GM04504 (cell line): Measurements from ENCODE around the gene MUC5AC.
"Not testable (repeated sequence)": the region's sequence is repeated elsewhere in the genome, so short reads cannot be mapped to it uniquely, and the experiment has no call there.

Source experiments
- DNase-seq: peaks from one replicate; pipeline ENCODE4 v3.0.0-alpha.2; 2012; ENCODE audit warnings: low read depth

Gene MUC5AC, protein sequence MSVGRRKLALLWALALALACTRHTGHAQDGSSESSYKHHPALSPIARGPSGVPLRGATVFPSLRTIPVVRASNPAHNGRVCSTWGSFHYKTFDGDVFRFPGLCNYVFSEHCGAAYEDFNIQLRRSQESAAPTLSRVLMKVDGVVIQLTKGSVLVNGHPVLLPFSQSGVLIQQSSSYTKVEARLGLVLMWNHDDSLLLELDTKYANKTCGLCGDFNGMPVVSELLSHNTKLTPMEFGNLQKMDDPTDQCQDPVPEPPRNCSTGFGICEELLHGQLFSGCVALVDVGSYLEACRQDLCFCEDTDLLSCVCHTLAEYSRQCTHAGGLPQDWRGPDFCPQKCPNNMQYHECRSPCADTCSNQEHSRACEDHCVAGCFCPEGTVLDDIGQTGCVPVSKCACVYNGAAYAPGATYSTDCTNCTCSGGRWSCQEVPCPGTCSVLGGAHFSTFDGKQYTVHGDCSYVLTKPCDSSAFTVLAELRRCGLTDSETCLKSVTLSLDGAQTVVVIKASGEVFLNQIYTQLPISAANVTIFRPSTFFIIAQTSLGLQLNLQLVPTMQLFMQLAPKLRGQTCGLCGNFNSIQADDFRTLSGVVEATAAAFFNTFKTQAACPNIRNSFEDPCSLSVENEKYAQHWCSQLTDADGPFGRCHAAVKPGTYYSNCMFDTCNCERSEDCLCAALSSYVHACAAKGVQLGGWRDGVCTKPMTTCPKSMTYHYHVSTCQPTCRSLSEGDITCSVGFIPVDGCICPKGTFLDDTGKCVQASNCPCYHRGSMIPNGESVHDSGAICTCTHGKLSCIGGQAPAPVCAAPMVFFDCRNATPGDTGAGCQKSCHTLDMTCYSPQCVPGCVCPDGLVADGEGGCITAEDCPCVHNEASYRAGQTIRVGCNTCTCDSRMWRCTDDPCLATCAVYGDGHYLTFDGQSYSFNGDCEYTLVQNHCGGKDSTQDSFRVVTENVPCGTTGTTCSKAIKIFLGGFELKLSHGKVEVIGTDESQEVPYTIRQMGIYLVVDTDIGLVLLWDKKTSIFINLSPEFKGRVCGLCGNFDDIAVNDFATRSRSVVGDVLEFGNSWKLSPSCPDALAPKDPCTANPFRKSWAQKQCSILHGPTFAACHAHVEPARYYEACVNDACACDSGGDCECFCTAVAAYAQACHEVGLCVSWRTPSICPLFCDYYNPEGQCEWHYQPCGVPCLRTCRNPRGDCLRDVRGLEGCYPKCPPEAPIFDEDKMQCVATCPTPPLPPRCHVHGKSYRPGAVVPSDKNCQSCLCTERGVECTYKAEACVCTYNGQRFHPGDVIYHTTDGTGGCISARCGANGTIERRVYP (N-terminal part only)

DNA sequence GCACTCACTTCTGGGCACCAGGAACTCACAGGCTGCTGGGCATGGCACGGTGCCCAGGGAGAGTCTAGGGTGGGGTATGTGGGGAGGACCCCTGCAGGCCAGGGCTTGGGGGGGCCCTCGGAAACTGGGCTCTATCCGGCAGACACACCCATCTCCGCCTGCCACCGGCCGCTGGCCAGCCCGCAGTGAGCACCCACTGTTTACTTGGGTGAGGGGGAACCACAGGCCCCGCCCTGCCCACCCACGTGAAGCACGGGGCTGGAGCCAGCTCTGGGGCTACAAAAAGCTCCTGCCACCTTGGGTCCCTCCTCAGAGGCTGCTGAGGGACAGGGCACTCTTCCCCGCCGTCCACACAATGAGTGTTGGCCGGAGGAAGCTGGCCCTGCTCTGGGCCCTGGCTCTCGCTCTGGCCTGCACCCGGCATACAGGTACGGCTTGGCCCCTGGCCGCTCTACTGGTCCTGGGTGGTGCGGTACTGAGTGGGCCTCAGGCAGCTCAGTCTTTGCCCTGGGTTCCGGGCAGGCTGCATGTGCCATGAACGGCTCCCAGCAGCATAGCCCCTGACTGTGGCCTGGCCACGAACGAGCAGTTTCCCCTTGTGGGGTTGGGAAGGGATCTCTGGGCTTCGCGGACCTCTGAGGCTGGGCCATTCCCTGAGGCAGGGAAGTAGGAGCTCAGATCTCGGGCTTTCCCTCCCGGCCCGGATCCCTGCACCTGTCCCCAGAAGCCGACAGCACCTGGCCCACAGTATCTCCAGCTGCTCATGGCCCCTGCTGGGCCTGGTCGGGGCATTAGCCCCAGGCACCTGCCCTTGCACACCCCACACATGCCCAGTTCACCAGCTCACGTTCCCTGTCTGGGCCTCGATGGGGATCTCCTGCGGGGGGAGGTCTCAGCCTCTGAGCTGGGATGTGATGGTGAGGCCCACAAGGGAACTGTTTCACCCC, at the start of gene MUC5AC:
Gene MUC5AC, plus strand, starts transcription at position 309 of the 947 bp plus-strand sequence. Its CDS starts 47 bp downstream, at position 356.
- DNase-seq = no peak

DNA sequence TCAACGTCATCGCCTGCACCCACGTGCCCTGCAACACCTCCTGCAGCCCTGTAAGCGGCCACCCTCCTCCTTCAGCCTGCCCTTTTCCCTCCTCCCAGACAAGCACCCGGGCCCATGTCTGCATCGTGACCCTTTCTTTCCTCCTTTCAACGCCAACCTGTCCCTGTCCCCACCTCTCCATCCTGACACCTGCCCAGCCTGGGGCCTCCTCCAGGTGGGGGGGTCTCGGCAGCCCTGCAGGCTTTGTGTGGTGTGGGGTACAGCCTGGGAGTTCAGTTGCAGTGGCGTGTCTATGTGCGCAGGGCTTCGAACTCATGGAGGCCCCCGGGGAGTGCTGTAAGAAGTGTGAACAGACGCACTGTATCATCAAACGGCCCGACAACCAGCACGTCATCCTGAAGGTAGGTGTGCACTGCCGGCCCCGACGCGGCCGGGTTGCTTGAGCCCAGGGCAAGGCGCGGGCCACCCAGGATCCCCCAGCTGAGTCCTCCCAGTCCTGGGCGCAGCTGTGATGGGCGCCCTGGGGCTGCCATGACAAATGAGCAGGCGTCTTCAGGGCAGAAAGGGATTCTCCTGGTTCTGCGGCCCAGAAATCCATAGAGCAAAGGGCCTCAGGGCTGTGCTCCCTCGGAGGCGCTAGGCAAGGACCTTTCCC, 49.4 kb upstream of the MUC5AC start:
- DNase-seq = no peak

DNA sequence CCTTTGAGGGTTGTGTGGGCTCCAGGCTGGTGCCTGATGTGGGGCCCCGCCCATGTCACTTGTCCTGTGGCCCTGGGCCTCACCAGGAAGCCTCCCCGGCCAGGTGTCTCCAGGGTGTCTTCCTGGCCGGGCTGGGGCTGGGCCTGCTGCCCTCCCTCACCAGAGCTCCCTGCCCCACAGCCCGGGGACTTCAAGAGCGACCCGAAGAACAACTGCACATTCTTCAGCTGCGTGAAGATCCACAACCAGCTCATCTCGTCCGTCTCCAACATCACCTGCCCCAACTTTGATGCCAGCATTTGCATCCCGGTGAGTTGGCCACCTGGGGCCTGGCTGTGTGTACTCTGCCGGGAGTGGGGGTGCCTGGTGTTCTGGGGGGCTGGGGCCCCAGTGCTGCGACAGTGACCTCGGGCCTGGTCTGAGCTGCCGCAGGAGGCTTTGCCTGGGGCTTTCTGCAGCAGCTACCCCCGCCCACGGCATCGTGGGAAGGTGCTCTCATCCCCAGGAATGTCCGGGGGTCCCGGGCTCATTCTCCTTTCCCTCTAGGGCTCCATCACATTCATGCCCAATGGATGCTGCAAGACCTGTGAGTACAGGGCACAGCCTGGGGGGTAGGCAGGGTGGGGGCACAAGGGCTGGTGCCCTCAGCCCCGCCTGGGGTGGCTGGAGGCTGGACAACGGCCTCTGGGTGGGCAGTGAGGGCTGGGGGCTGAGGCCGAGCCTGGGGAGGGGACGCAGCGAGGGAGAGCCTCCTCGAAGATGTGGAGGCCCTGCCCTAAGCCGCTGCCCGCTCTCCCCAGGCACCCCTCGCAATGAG, 48.4 kb upstream of the MUC5AC start:
- no peak for DNase-seq

DNA sequence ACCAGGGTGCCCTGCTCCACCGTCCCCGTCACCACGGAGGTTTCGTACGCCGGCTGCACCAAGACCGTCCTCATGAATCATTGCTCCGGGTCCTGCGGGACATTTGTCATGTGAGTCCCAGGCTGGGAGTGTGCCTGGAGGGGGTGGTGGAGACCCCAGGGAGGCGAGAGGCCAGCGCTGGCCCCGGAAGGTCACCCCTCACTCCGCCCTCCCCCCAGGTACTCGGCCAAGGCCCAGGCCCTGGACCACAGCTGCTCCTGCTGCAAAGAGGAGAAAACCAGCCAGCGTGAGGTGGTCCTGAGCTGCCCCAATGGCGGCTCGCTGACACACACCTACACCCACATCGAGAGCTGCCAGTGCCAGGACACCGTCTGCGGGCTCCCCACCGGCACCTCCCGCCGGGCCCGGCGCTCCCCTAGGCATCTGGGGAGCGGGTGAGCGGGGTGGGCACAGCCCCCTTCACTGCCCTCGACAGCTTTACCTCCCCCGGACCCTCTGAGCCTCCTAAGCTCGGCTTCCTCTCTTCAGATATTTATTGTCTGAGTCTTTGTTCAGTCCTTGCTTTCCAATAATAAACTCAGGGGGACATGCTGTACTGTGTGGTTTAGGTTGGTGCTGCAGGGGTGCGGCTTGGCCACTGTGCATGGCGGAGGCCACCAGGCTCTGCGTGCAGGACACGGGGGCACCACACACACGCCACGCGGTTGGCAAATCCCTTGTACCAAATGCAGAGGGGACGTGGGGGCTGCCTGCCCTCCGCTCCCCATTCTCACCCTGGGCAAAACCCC, 47.6 kb upstream of the MUC5AC start:
- no peak for DNase-seq

DNA sequence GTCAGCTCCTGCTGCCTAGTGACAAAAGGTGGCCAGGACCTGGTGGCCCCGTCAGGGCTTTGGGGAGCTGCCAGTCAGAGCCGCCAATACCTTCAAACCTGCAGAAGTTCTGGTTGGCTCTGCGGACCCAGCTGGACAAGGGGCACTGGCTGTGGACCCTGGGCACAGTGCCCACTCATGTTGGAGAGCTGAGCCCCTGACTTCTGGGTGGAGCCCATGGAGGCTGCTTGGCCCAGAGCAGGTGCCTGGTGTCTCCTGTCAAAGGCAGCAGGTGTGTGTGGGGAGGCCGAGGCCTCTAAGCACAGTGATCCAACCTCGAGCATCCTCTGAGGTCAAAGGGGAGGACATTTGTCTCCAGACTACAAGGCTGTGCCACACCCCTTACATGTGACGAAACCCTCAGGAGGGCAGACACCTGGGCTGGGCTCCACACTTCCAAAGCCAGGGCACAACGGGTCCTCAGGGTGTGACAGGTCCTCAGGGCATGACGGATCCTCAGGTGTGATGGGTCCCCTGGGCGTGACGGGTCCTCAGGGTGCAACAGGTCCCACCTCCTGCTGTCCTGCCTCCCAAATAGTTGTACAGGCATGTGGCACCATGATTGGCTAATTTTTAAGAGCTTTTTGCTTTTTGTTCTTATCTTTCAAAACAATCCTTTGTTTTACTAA, 46.1 kb upstream of the MUC5AC start:
- no peak for DNase-seq

DNA sequence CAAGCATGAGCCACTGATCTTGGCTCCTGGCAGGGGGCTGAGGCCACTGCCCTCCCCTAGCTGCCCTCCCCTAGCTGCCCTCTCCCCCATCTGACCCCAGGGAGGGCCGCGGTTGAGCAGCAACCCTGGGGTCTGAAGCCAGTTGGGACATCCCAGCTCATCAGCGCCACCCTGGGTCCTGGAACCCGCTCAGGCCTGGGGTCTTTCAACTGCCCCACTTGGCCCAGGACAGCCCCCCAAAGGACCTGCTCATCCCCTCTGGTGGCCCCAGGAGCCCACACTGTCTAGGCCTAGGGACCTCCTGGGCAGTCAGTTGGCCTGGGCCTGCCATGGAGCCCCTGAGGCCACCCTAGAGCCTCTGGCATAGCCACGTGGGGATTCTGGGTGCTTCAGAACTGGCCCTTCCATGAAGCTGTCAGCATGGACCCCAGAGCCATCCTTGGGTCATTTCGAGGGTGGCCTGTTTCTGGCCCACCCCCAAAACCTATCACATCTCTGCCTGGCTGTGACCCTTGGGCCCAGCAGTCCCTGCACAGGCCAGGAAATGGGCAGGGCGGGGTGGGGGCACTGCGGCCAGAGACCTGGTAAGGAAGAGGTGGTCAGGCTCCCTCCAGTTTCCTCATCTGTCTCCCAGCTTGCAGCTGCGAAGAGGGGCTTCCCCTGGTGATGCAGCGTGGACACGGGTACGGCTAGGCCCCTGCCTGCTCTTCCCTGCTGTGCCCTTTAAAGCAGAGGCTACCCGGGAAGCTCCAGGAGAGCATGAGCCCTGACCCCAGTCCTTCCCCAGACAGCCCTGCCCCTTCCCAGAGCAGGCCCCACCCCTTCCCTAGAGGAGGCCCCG, 45.2 kb upstream of the MUC5AC start:
- DNase-seq = no peak

DNA sequence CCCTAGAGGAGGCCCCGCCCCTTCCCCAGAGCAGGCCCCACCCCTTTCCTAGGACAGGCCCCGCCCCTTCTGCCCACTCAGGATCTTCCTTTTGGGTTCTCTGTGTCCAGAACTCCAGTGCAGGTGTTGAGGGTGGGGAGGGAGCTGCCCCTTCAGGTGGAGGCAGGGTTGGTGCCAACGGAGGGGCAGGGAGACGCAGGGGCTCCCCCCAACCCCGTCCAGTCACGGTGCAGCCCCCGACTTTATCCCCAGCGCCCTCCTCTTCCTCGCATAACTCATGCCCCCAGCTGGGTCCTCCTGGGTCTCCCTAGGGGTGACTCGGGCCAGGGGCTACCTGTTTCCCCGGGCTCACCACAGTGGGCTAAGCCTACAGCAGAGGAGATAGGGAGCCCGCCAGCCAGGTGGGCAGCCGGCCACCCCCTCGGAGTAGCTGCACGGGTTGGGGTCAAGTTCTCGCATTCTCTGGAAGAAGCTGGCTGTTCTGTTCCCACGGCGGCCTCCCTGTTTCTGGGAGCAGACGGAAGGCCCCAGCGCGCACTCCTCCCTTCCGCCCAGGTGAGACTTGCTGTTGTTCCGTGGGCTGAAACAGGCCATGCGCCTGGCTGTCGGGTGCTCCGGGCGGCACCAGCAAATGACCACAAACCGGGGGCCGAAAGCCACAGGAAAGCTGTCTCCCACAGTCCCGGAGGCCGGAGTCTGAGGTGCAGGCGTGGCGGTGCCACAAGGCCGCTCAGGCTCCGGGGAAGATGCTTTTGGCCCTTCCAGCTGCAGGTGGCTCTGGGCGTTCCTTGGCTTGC, 44.1 kb upstream of the MUC5AC start:
- no peak for DNase-seq

DNA sequence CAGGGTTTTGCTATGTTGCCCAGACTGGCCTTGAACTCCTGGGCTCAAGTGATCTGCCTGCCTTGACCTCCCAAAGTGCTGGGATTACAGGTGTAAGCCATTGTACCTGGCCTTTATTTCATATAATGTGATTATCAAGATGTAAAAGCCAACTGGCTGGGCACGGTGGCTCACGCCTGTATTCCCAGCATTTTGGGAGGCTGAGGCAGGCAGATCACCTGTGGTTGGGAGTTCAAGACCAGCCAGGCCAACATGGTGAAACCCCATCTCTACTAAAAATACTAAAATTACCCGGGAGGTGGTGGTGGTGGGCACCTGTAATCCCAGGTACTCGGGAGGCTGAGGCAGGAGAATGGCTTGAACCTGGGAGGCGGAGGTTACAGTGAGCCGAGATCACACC, 42.5 kb upstream of the MUC5AC start:
- not testable (repeated sequence) for DNase-seq

DNA sequence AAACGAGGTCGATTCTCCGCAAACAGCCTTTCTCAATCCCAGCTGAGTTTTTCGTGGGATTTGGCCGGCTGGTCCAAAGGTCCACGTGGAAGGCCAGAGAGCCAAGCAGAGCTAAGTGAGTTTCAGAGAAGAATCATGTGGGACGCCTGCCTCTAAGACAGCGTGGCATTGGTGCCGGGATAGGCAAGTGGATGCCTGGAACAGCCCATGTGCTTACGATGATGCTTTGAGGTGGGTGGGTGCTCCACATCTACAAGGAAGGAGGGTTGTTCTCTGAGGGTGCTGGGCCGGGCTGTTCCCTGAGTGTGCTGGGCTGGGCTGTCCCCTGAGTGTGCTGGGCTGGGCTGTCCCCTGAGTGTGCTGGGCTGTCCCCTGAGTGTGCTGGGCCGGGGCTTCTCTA, 41.6 kb upstream of the MUC5AC start:
- DNase-seq = no peak

DNA sequence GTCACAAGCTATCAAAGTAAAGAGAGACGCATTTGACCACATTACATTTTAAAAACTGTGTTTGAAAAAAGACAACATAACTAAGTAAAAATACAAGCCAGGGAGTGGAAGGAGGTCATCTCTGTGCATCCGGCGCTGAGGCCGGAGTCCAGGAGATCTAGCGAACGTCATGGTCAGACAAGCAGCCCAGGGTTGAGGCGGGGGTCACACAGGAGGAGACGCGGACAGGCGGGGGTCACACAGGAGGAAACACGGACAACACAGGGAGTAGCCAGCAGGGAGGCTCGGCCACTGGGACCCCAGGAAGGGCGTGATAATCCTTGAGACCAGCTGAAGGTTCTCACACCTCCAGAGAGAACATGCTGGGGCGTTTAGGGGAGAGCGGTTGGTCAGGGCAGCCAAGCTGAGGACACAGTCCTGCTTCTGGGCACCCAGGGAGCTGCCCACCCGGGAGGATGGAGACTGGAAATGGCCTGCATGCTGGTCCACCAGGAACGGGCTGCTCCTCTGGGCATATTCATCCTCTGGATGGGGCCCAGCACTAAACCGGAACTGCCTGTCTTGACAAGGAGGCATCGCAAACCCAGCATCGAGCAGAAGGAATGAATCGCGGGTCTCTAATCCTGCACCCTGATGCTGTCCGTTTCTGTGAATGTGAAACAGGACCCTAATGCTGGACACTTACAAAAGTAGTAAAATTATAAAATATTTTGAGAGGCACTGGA, 40.9 kb upstream of the MUC5AC start:
- no peak for DNase-seq

DNA sequence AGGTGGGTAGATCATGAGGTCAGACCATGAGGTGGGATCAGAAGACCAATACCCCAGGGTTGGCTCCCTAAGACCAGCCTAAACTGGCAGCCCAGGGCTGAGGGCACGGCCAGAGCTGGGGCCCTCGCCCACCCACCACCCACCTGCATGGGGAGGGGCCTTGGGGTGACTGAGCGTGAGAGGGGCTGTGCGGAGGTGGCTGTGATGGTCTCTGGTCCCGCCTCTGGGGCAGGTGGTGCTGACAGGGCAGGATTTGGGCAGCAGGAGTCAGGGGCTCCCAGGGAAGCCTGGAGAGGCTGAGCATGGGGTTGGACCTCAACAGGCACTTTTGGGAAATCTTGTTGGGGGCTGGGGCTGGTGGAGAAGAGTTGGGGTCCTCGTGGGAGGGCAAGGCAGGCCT, 39.8 kb upstream of the MUC5AC start:
- DNase-seq = no peak

DNA sequence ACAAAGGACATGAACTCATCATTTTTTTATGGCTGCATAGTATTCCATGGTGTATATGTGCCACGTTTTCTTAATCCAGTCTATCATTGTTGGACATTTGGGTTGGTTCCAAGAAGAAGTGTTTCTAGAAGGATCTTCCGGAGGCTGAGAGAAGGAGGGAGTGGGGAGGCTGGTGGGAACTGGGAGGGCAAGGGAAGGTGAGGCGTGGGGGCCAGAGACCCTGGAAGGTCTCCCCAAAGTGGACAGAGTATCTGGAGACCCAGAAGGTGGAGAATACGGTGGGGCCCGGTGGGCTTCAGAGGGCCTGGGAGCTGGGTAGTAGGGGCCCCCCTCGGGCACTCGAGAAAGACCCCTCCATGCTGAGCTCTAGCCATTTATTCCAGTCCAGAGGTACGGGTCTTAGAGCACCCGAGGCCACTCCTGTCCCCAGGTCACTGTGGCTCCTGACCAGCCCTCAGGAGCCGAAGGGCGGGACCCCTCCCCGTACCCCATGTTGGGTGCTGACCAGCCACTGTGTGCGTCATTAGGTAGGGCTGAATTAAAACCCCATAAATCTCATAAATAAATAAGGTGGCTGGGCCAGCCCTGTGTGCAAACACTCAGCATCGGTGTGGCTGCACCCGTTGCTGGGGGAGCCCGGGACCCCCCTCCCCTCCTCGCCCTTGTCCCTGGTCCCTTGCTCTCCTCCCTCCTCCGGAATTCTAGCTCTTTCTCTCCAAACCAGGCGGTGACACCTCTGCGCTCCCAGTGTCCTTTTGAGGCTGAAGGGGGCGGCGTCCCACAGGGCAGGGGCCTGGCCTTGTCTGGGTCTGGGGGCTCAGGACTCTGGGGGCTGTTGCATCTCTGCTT, 38.8 kb upstream of the MUC5AC start:
- no peak for DNase-seq

DNA sequence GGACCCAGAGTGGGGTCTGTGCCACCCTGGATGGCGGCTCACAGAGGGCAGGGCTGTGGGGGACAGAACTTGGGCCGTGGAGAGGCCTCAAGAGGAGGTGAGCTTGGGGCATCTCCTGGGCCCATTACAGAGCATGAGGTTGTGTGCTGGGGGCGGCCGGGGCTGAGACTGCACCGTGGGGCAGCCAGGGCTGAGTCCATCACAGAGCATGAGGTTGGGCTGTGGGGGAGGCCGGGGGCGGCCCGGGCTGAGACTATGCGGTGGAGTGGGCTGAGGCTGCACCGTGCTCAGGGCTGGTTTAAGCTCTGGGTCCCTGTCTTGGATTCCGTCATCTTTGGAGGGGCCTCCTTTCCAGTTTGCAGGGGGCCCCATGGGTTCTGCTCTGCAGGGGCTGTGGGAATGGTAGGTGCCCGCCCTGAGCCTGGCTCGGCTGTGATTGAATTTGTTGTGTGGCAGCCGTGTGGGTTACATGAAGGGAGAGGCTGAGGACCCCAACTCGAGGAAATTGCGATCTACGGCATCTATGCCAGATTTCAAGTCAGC, 38.1 kb upstream of the MUC5AC start:
- no peak for DNase-seq

DNA sequence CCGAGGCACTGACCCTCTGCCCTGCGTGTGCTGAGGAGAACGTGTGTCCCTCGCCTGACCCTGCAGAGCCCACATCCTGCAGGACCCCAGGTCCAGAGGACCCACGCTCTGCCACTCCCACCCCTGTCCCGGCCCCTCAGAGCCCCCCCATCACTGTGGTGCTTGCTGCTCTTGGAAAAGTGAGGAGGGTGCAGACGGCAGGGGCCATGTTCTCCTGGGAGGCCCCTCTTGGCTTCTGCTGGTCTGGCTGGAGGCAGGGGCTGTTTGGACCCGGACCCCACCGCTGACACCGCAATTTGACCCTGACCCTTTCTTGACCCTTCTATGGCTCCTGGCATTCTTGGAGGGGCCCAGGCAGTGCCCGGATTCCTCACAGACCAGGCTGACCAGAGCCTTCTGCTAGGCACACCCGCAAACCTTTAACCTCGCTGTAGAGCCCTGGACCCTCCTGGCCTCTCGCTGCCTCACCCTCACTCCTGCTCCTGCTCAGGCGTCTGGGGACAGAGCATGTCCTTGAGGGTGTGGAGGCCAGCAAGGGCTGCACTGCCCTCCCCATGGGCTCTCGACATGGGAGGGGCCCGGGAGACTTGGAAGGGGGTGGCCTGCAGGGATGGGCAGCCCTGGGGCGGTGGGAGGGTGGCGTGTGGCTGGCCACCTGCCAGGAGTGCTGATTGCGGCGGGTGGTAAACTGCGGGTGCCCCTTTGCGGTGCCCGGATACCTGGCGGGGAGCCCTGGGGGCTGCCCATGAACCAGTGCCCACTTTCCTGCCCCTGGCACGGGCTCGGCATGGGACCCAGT, 37.0 kb upstream of the MUC5AC start:
- DNase-seq = no peak
